ENCODE measurements around the gene PRUNE2. TPM values are rescaled to one million over a fixed set of nuclear protein-coding genes. Genes with fewer than 3 reads are reported as not detected.

PRUNE2 gene
- total and polyA plus RNA-seq, 2 of the 8 experiments (the other 6 are each of a cell fraction or from before 2014, with no cell fraction given): 5.5 to 13.3 TPM

DNA sequence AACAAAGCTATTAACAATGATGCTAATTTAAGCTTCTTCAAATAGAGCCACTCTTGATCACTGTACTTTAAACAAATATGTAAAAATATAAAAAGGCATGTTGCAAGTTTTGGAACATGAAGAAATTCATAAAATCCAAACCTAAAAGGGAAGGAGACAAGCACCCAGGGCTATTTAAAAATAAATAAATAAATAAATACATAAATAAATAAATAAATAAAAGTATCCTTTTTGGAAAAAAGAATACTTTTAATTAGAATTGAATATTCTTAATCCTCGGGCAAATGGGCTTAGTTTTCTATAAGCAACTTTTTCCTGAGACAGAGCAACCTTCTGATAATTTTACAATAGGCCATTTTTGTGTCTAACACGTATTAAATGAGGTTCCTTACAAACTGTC lies 289.1 kb downstream of the PRUNE2 start:
- H4K5ac ChIP-seq (ENCODE audit: insufficient read length, low read depth, low read length): no peak overlapping the region
- FAIRE-seq: no peak

More for the DNA sequence above, 289.1 kb downstream of the PRUNE2 start:
- no peaks in the 10 kb centered on the region for H3K4me1 ChIP-seq (replicated peaks in 1 of 4; ENCODE audit: control insufficient read depth in 3 of 4, insufficient read depth in 4 of 4, low read length in 3 of 4)
- no peaks in the 10 kb centered on the region for H3K36me3 ChIP-seq (ENCODE audit: control insufficient read depth in 2 of 4, insufficient read depth in 4 of 4, low read length in 3 of 4)
- H3K18ac ChIP-seq (ENCODE audit: extremely low read depth, low read length): no peak overlapping the region
- H4K8ac ChIP-seq (ENCODE audit: extremely low read depth, insufficient read depth, low read length): no peak overlapping the region
- WGBS, 2 experiments (ENCODE audit: extremely low coverage in 1 of 2, insufficient coverage in 1 of 2, insufficient read length in 1 of 2, insufficient replicate concordance in 2 of 2, low coverage in 1 of 2, low lambda C conversion rate in 2 of 2, missing lambda C conversion rate in 1 of 2): 87% methylated on average over 2 of the region's 2 CpGs; no CpG with 5 or more reads in 1 of the 2 experiments
- no peaks in the 10 kb centered on the region for H3K27me3 ChIP-seq (replicated peaks in 1 of 4; ENCODE audit: control insufficient read depth in 3 of 4, extremely low read depth in 1 of 4, insufficient read depth in 3 of 4, low read length in 3 of 4)
- no peak for DNase-seq (ENCODE audit: low read depth in 1 of 2, low spot score in 2 of 2)
- H2AK5ac ChIP-seq (ENCODE audit: low read depth, low read length): no peak overlapping the region
- H4K91ac ChIP-seq (replicated peaks; ENCODE audit: insufficient read length, low read length): no peak overlapping the region
- H2BK120ac ChIP-seq (replicated peaks; ENCODE audit: low read depth, low read length): no peak overlapping the region
- H3K56ac ChIP-seq (replicated peaks; ENCODE audit: insufficient read length, low read depth, low read length): no peak overlapping the region
- no peak overlapping the region for H3K4me3 ChIP-seq (ENCODE audit: extremely low read depth in 1 of 4, insufficient read depth in 2 of 4, low read depth in 3 of 4, low read length in 4 of 4)
- no peak overlapping the region for H2AFZ ChIP-seq (ENCODE audit: low read length)
- H3K23me2 ChIP-seq (ENCODE audit: low read depth, low read length): no peaks in the 10 kb centered on the region
- H3K9ac ChIP-seq (replicated peaks in 1 of 4; ENCODE audit: extremely low read depth in 1 of 4, low read depth in 3 of 4, low read length in 3 of 4): no peak overlapping the region
- no peak overlapping the region for H3K4me2 ChIP-seq (ENCODE audit: insufficient read depth in 1 of 2, low read depth in 2 of 2, low read length in 2 of 2)
- ChIA-PET POLR2A (ENCODE audit: partially characterized antibody) (no interaction called here), CTCF (ENCODE audit: partially characterized antibody) (interaction anchor here (0.7 to 1.2 kb wide), 2 partner anchors 39 to 61 kb away, joined by 4 to 5 read pairs; no protein-coding TSS in a partner anchor)
- H3K23ac ChIP-seq (ENCODE audit: insufficient read length): no peak overlapping the region
- H3K79me1 ChIP-seq (ENCODE audit: low read depth, low read length): no peaks in the 10 kb centered on the region
- no peaks in the 10 kb centered on the region for H3K9me3 ChIP-seq (ENCODE audit: insufficient read depth in 2 of 2, low read depth in 1 of 2, low read length in 1 of 2)
- no peak overlapping the region for H2BK12ac ChIP-seq (ENCODE audit: low read depth, low read length)
- TF ChIP-seq POLR2A (IDR thresholded peaks at IDR 0.05; ENCODE audit: control extremely low read depth in 1 of 2, low read depth in 2 of 2, low read length in 2 of 2) (no peak), RNF2 (IDR thresholded peaks at IDR 0.05; ENCODE audit: borderline replicate concordance, low read depth, low read length, missing control alignments, poor library complexity, severe bottlenecking) (no peak), JUND (IDR thresholded peaks at IDR 0.05; ENCODE audit: low read length) (no peak), NRF1 (IDR thresholded peaks at IDR 0.05; ENCODE audit: low read depth, low read length) (no peak), SAP30 (IDR thresholded peaks at IDR 0.05; ENCODE audit: insufficient read depth, insufficient replicate concordance, low read length) (no peak)
- H4K20me1 ChIP-seq (replicated peaks in 1 of 2; ENCODE audit: control insufficient read depth in 1 of 2, insufficient read depth in 2 of 2, low read length in 2 of 2): no peaks in the 10 kb centered on the region
- no peak overlapping the region for H2BK5ac ChIP-seq (ENCODE audit: low read depth, low read length)
- no peak overlapping the region for H2BK20ac ChIP-seq (ENCODE audit: low read length)
- no peak overlapping the region for H2BK15ac ChIP-seq (ENCODE audit: low read length)
- H3K27ac ChIP-seq (ENCODE audit: low read depth, low read length): no peak overlapping the region
- no peak overlapping the region for H3K14ac ChIP-seq (ENCODE audit: insufficient read length)
- H3K79me2 ChIP-seq (ENCODE audit: control insufficient read depth in 1 of 2, insufficient read depth in 2 of 2, low read length in 2 of 2): no peaks in the 10 kb centered on the region
- no peak overlapping the region for H3K4ac ChIP-seq (replicated peaks; ENCODE audit: insufficient read length, low read depth, low read length)

All from H1 (cell line).